Measurements from ENCODE around the gene NUDT5. TPM values are rescaled to one million over a fixed set of nuclear protein-coding genes. Genes with fewer than 3 reads are reported as not detected.

The NUDT5 gene
- polyA plus RNA-seq, 1 donor from 2014 or later = 44.2 TPM

GRCh38 chr10:12198156-12198555 lies 2.5 kb upstream of the NUDT5 start:
- H3K36me3 ChIP-seq (ENCODE audit: insufficient read depth, low read length) = peaks cover 6% of the 10 kb centered on the region
- no peaks in the 10 kb centered on the region for H3K27me3 ChIP-seq (ENCODE audit: insufficient read depth, low read depth, low read length)
- no peak for TF ChIP-seq RAD21 (conservative IDR thresholded peaks at IDR 0.05)
- TF ChIP-seq SMC3 (conservative IDR thresholded peaks at IDR 0.05; ENCODE audit: poor library complexity) = no peak
- no peak for TF ChIP-seq REST (IDR thresholded peaks at IDR 0.05; ENCODE audit: borderline replicate concordance)
- TF ChIP-seq TAF1 (IDR thresholded peaks at IDR 0.05; ENCODE audit: low read depth) = no peak
- no peak for TF ChIP-seq CTCF (IDR thresholded peaks at IDR 0.05; ENCODE audit: poor library complexity, severe bottlenecking)
- TF ChIP-seq POLR2AphosphoS5 (IDR thresholded peaks at IDR 0.05) = no peak
- no peak for TF ChIP-seq MXI1 (conservative IDR thresholded peaks at IDR 0.05; ENCODE audit: poor library complexity, severe bottlenecking)
- no peak for TF ChIP-seq EP300 (conservative IDR thresholded peaks at IDR 0.05; ENCODE audit: poor library complexity, severe bottlenecking)
- no peak for TF ChIP-seq EZH2 (IDR thresholded peaks at IDR 0.05; ENCODE audit: borderline replicate concordance, insufficient read depth, low read length, poor library complexity, severe bottlenecking)
- no peak overlapping the region for H3K27ac ChIP-seq (ENCODE audit: low read length)
- H3F3A ChIP-seq (ENCODE audit: insufficient read depth, low read length, poor library complexity, severe bottlenecking) = no peaks in the 10 kb centered on the region
- H3K9ac ChIP-seq (ENCODE audit: low read length) = no peak overlapping the region
- peaks cover 52% of the 10 kb centered on the region for H3K79me2 ChIP-seq (replicated peaks; ENCODE audit: insufficient read depth, low read length)
- H3K9me3 ChIP-seq (ENCODE audit: low read length) = no peaks in the 10 kb centered on the region
- H3K9me2 ChIP-seq (ENCODE audit: insufficient read depth, low read length) = no peaks in the 10 kb centered on the region
- no peak overlapping the region for H3K4me2 ChIP-seq (ENCODE audit: low read length)
- no peak overlapping the region for H2AFZ ChIP-seq (ENCODE audit: low read depth, low read length)
- H3K4me3 ChIP-seq (ENCODE audit: low read length) = peak overlapping the region; percentile 3
- H4K20me1 ChIP-seq (ENCODE audit: insufficient read depth) = no peaks in the 10 kb centered on the region

GRCh38 chr10:12196531-12197211 lies 980 bp upstream of the NUDT5 start:
- Histone ChIP-seq H2AFZ (ENCODE audit: low read depth, low read length) (peak overlapping the region; percentile 16), H3K36me3 (ENCODE audit: insufficient read depth, low read length) (no peaks in the 10 kb centered on the region), H3K9me2 (ENCODE audit: insufficient read depth, low read length) (no peaks in the 10 kb centered on the region), H3K27me3 (ENCODE audit: insufficient read depth, low read depth, low read length) (no peaks in the 10 kb centered on the region), H3K9me3 (ENCODE audit: low read length) (no peaks in the 10 kb centered on the region), H3F3A (ENCODE audit: insufficient read depth, low read length, poor library complexity, severe bottlenecking) (no peaks in the 10 kb centered on the region), H4K20me1 (ENCODE audit: insufficient read depth) (no peaks in the 10 kb centered on the region), H3K4me3 (ENCODE audit: low read length) (peak overlapping the region; percentile 100), H3K4me2 (ENCODE audit: low read length) (peak overlapping the region; percentile 43), H3K79me2 (replicated peaks; ENCODE audit: insufficient read depth, low read length) (peaks cover 50% of the 10 kb centered on the region), H3K9ac (ENCODE audit: low read length) (peak overlapping the region; percentile 80), H3K27ac (ENCODE audit: low read length) (peak overlapping the region; percentile 74)
- no peak for TF ChIP-seq RAD21 (conservative IDR thresholded peaks at IDR 0.05)
- TF ChIP-seq MXI1 (conservative IDR thresholded peaks at IDR 0.05; ENCODE audit: poor library complexity, severe bottlenecking) = no peak
- TF ChIP-seq SMC3 (conservative IDR thresholded peaks at IDR 0.05; ENCODE audit: poor library complexity) = no peak
- TF ChIP-seq POLR2AphosphoS5 (IDR thresholded peaks at IDR 0.05) = no peak
- no peak for TF ChIP-seq REST (IDR thresholded peaks at IDR 0.05; ENCODE audit: borderline replicate concordance)
- no peak for TF ChIP-seq CTCF (IDR thresholded peaks at IDR 0.05; ENCODE audit: poor library complexity, severe bottlenecking)
- no peak for TF ChIP-seq TAF1 (IDR thresholded peaks at IDR 0.05; ENCODE audit: low read depth)
- no peak for TF ChIP-seq EP300 (conservative IDR thresholded peaks at IDR 0.05; ENCODE audit: poor library complexity, severe bottlenecking)
- no peak for TF ChIP-seq EZH2 (IDR thresholded peaks at IDR 0.05; ENCODE audit: borderline replicate concordance, insufficient read depth, low read length, poor library complexity, severe bottlenecking)
